A673 (cell line): Measurements from ENCODE around the gene UTP20. TPM values are rescaled to one million over a fixed set of nuclear protein-coding genes. Genes with fewer than 3 reads are reported as not detected.

Source experiments
- BruUV-seq: library from RNA; stranded (reverse); fragments of 400-500 nt; replicated peaks from 2 replicates; lab custom pipeline; 2021; lab: Mats Ljungman, UMichigan
- CTCF ChIA-PET: fragments of 300-600 bp; sonication (Branson Sonifier 250); formaldehyde crosslinking; loops from one replicate; lab custom pipeline; 2022; ENCODE audit warnings: antibody characterized with exemption; lab: Charles Lee
- POLR2A ChIA-PET: fragments of 300-600 bp; sonication (Branson Sonifier 250); formaldehyde crosslinking; loops from one replicate; lab custom pipeline; 2022; ENCODE audit warnings: antibody characterized with exemption; ENCODE audit not compliant: low non-redundant PET; lab: Charles Lee
- DNase-seq: peaks from one replicate; pipeline ENCODE4 v3.0.0-alpha.2; 2015; ENCODE audit warnings: low spot score
- H3K27ac ChIP-seq: fragments of 200-600 bp; sonication (generic); 2 replicates; pipeline ENCODE4 v1.5.1; 2016; ENCODE audit warnings: mixed run types, low read depth, mild to moderate bottlenecking, mixed read lengths, antibody characterized with exemption, low read length; ENCODE audit not compliant: poor library complexity, severe bottlenecking
- H3K27me3 ChIP-seq: fragments of 200-600 bp; sonication (generic); replicated peaks from 2 replicates; pipeline ENCODE4 v1.6.1; 2017; ENCODE audit warnings: mixed run types, low read depth, mild to moderate bottlenecking, mixed read lengths, antibody characterized with exemption, low read length; ENCODE audit not compliant: insufficient read depth, poor library complexity
- H3K36me3 ChIP-seq: fragments of 200-600 bp; sonication (generic); 2 replicates; pipeline ENCODE4 v1.6.1; 2016; ENCODE audit warnings: mixed run types, mild to moderate bottlenecking, mixed read lengths, antibody characterized with exemption, low read length; ENCODE audit not compliant: insufficient read depth, poor library complexity, severe bottlenecking
- H3K4me1 ChIP-seq: fragments of 200-600 bp; sonication (generic); 2 replicates; pipeline ENCODE4 v1.6.1; 2017; ENCODE audit warnings: mixed run types, mild to moderate bottlenecking, mixed read lengths, antibody characterized with exemption, low read length; ENCODE audit not compliant: insufficient read depth, poor library complexity, severe bottlenecking
- H3K4me3 ChIP-seq: fragments of 200-600 bp; sonication (generic); 2 replicates; pipeline ENCODE4 v1.5.1; 2016; ENCODE audit warnings: low read depth, mixed run types, mild to moderate bottlenecking, mixed read lengths, low read length; ENCODE audit not compliant: poor library complexity, severe bottlenecking
- H3K9me3 ChIP-seq: fragments of 200-600 bp; sonication (generic); 2 replicates; pipeline ENCODE4 v1.6.1; 2016; ENCODE audit warnings: mixed run types, low read depth, mild to moderate bottlenecking, mixed read lengths, antibody characterized with exemption, low read length; ENCODE audit not compliant: poor library complexity, severe bottlenecking
- EZH2 ChIP-seq: fragments of 200-600 bp; sonication (generic); IDR thresholded peaks from 2 replicates; pipeline ENCODE4 v1.6.1; 2017; ENCODE audit warnings: borderline replicate concordance, low read depth, mild to moderate bottlenecking, mixed read lengths, antibody characterized with exemption, low read length; ENCODE audit not compliant: poor library complexity, severe bottlenecking
- intact Hi-C: fragments of 100-400 bp; cut with micrococcal nuclease; formaldehyde crosslinking; loops from one replicate; pipeline ENCODE4 v1.10.0; 2022; ENCODE audit not compliant: unreplicated experiment
- total RNA-seq: library from RNA; stranded (reverse); gene quantifications from 2 replicates; pipeline ENCODE4 v1.2.3, GENCODE V29; 2021
- TF ChIP-seq, protein P1 (sequence below): fragments of 300-800, 200-600 bp; sonication (generic); conservative IDR thresholded peaks from 2 replicates; pipeline ENCODE4 v1.5.1; 2017; ENCODE audit warnings: low read depth, mild to moderate bottlenecking, antibody characterized with exemption, low read length, moderate library complexity, mixed read lengths

The UTP20 gene
- total RNA-seq, 1 experiment from 2014 or later, result 53.5 TPM

DNA sequence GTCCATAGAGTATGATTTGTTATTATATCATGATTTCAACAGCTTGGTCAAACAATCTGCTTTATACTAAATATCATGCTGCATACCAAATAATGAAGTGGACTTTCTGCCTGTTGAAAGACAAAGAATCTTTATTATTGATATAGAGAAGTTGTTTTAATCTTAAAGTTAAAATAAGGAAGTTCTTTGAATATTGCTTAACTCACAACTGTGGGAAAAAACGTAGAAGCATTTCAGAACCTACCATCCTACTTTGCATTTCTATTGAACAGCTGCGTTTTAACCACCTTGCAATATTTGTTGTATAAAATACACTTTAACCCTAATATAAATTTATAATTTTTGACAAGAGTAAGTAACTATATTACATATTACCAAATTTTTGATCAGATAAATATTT is 150.6 kb downstream of the UTP20 start:
- Histone ChIP-seq H3K27ac (no peak overlapping the region), H3K9me3 (no peaks in the 10 kb centered on the region), H3K27me3 (no peaks in the 10 kb centered on the region), H3K36me3 (no peaks in the 10 kb centered on the region), H3K4me1 (no peaks in the 10 kb centered on the region), H3K4me3 (no peak overlapping the region)
- intact Hi-C loops, result no loop called here
- CTCF ChIA-PET, result interaction anchor here (0.5 kb wide), 1 partner anchor 41 kb away, joined by 9 read pairs; no protein-coding TSS in a partner anchor
- TF ChIP-seq EZH2, result no peak
- TF ChIP-seq, protein P1, sequence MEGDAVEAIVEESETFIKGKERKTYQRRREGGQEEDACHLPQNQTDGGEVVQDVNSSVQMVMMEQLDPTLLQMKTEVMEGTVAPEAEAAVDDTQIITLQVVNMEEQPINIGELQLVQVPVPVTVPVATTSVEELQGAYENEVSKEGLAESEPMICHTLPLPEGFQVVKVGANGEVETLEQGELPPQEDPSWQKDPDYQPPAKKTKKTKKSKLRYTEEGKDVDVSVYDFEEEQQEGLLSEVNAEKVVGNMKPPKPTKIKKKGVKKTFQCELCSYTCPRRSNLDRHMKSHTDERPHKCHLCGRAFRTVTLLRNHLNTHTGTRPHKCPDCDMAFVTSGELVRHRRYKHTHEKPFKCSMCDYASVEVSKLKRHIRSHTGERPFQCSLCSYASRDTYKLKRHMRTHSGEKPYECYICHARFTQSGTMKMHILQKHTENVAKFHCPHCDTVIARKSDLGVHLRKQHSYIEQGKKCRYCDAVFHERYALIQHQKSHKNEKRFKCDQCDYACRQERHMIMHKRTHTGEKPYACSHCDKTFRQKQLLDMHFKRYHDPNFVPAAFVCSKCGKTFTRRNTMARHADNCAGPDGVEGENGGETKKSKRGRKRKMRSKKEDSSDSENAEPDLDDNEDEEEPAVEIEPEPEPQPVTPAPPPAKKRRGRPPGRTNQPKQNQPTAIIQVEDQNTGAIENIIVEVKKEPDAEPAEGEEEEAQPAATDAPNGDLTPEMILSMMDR, result no peak
- POLR2A ChIA-PET, result interaction anchor here (0.6 kb wide), 1 partner anchor 834 kb away, joined by 4 read pairs; no protein-coding TSS in a partner anchor
- DNase-seq, result no peak
- BruUV-seq, result no TSS peak

DNA sequence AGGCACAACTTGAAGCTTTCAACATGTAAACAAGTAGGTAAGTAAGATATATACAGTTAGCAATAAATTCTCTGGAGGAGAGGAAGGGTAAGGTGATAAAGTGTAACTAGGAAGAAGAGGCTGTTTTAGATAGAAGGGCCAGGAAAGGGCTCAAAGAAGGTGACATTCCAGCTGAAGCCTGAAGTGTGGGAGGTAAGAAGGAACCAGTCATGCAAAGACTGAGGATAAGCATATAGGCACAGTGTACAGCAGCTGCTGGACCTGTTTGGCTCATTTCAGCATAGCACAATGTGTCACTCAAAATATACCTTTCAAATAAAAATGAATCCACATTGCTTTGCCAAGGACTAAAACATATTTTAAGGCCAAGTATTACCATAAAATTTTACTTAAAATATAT is 156.2 kb downstream of the UTP20 start:
- ChIA-PET CTCF (interaction anchor here (0.7 kb wide), 2 partner anchors 847 to 1305 kb away, joined by 5 to 6 read pairs; no protein-coding TSS in a partner anchor), POLR2A (no interaction called here)
- Histone ChIP-seq H3K9me3 (no peaks in the 10 kb centered on the region), H3K36me3 (no peaks in the 10 kb centered on the region), H3K27ac (no peak overlapping the region), H3K4me3 (no peak overlapping the region), H3K27me3 (no peaks in the 10 kb centered on the region), H3K4me1 (no peaks in the 10 kb centered on the region)
- no TSS peak for BruUV-seq
- TF ChIP-seq EZH2, result no peak
- TF ChIP-seq, protein P1, result no peak
- DNase-seq, result no peak
- intact Hi-C loops, result no loop called here

Other genes with a start within 250 kb of the UTP20 start
- not detected in 2 replicates for gene SLC5A8, start 69.9 kb upstream of the UTP20 start, total RNA-seq
- gene ARL1, start 127.7 kb downstream of the UTP20 start, total RNA-seq, result 56.1 and 61.3 TPM in 2 replicates
- not detected in 2 replicates for gene SPIC, start 195.2 kb downstream of the UTP20 start, total RNA-seq